AG09319 (cell line): Measurements from ENCODE around the gene BAIAP2L2.
A peak's percentile ranks its signal among the peaks of the same experiment; 100 is the strongest.
"Not testable (repeated sequence)": the region's sequence is repeated elsewhere in the genome, so short reads cannot be mapped to it uniquely, and the experiment has no call there.

Experiments used
- DNase-seq: peaks from one replicate; pipeline ENCODE4 v3.0.0-alpha.2; 2010; ENCODE audit warnings: low read depth; ENCODE audit errors: extremely low read depth
- CTCF ChIP-seq: IDR thresholded peaks from 2 replicates; pipeline ENCODE4 v1.5.1; 2011; ENCODE audit warnings: low read depth, mild to moderate bottlenecking, inconsistent platforms, low read length, moderate library complexity

Gene BAIAP2L2

GRCh38 chr22:38118182-38118581 is 7.7 kb upstream of the BAIAP2L2 start:
- TF ChIP-seq CTCF: no peak
- DNase-seq: no peak

- not testable (repeated sequence) for DNase-seq
These were observed 7.1 kb upstream of the BAIAP2L2 start for GRCh38 chr22:38117556-38117955.

- no peak for DNase-seq
- no peak for TF ChIP-seq CTCF
These were observed 5.1 kb upstream of the BAIAP2L2 start for GRCh38 chr22:38115423-38116205.

- peak; percentile 95 for TF ChIP-seq CTCF
- peak; percentile 54 for DNase-seq
These were observed 4.3 kb upstream of the BAIAP2L2 start for GRCh38 chr22:38114484-38115398.

GRCh38 chr22:38112381-38112780 is 1.9 kb upstream of the BAIAP2L2 start:
- TF ChIP-seq CTCF: no peak
- DNase-seq: no peak

DNA sequence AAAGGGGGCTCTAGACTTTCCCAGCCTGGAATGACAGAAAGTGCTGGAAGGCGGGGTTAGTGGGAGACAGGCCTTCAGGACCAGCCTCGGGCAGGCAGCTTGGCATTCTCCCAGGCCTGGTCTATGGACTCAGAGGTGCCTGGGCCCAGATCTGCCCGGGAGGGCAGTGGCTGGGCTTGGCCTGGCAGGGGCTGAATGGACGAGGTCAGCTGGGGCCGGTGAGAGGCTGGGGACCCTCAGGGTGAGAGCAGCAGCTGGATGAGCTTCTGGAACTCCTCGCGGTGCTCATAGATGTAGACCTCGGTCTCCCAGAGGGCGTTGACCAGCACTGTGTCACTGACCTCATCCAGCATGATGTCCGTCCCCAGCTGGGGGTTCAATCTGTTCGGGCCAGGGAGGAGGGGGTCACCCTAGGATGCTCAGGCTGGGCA is 1.5 kb upstream of the BAIAP2L2 start:
- DNase-seq: no peak
- no peak for TF ChIP-seq CTCF

DNA sequence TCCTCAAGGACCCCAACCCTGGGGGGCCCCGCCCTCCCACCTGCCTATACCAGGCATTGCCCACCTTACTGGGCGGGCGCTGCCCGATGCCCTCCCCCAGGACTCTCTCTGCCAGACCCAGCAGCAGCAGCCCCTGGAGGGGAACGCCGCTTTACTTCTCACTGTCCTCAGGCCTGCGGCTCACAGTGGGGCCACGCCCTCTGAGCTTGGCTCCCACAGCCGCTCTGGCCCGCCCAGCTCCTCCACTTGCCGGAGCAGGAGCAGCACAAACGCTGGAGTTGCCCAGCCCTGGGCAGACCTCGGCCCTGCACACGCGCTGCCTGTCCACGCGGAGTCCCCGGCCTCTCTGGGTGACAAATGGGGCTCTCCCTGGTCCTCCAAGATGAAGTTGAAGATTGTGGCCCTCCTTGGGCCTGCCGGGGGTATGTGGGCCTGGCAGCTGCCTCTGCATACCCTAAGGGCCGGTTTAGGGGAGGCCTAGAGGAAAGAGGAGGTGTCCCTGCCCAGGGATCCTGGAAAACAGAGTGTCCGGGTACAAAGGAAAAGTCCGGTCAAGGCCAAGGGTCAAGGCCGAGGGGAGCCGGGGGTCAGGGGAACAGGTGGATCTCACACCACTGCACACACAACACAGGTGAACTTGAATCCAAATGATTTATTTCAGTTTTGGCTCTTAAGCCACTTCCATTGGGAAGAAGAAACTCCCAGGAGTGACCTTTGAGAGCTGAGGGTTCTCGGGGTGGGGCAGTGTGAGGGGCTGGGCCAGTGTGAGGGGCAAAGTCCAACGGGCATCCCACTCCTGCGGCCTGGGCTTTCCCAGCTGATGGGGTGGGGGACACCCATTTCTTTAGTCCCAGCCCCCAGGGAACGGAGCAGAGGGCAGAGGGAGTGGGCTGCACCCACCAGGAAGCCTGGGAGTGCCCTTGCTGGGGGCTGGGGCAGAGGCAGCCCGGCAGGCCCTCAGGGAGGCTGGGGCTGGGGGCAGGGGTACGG is 674 bp upstream of the BAIAP2L2 start:
- DNase-seq: no peak
- TF ChIP-seq CTCF: no peak
